ENCODE data around the gene CENPH.
"Not testable (repeated sequence)": the region's sequence is repeated elsewhere in the genome, so short reads cannot be mapped to it uniquely, and the experiment has no call there.

CENPH gene

GRCh38 chr5:69220833-69221232, 31.4 kb downstream of the CENPH start:
- DNase-seq (ENCODE audit: low read depth in 1 of 2, low spot score in 1 of 2); H3K27ac ChIP-seq (replicated peaks); H3K4me3 ChIP-seq (replicated peaks; ENCODE audit: insufficient read depth, low read length); H3K27me3 ChIP-seq (ENCODE audit: insufficient read depth, poor library complexity, severe bottlenecking): not testable (repeated sequence)

GRCh38 chr5:69224520-69224919, 35.1 kb downstream of the CENPH start:
- Histone ChIP-seq H3K27me3 (ENCODE audit: insufficient read depth, poor library complexity, severe bottlenecking) (no peaks in the 10 kb centered on the region), H3K27ac (replicated peaks) (no peak overlapping the region), H3K4me3 (replicated peaks; ENCODE audit: insufficient read depth, low read length) (no peak overlapping the region)
- DNase-seq (ENCODE audit: low read depth in 1 of 2, low spot score in 1 of 2): no peak
- TF ChIP-seq REST (IDR thresholded peaks at IDR 0.05; ENCODE audit: insufficient replicate concordance, low read depth) (no peak), CTCF (IDR thresholded peaks at IDR 0.05; ENCODE audit: insufficient read depth, low read length) (no peak), SPI1 (IDR thresholded peaks at IDR 0.05; ENCODE audit: borderline replicate concordance, low read depth) (no peak), GABPA (IDR thresholded peaks at IDR 0.05; ENCODE audit: low read depth) (no peak), POLR2AphosphoS5 (IDR thresholded peaks at IDR 0.05; ENCODE audit: low read depth) (no peak)

- Histone ChIP-seq H3K27ac (replicated peaks) (no peak overlapping the region), H3K27me3 (ENCODE audit: insufficient read depth, poor library complexity, severe bottlenecking) (no peaks in the 10 kb centered on the region), H3K4me3 (replicated peaks; ENCODE audit: insufficient read depth, low read length) (no peak overlapping the region)
- TF ChIP-seq CTCF (IDR thresholded peaks at IDR 0.05; ENCODE audit: insufficient read depth, low read length) (no peak), POLR2AphosphoS5 (IDR thresholded peaks at IDR 0.05; ENCODE audit: low read depth) (no peak), GABPA (IDR thresholded peaks at IDR 0.05; ENCODE audit: low read depth) (no peak), SPI1 (IDR thresholded peaks at IDR 0.05; ENCODE audit: borderline replicate concordance, low read depth) (no peak), REST (IDR thresholded peaks at IDR 0.05; ENCODE audit: insufficient replicate concordance, low read depth) (no peak)
- no peak for DNase-seq (ENCODE audit: low read depth in 1 of 2, low spot score in 1 of 2)
Measured at GRCh38 chr5:69225860-69226259, 36.5 kb downstream of the CENPH start.

- DNase-seq (ENCODE audit: low read depth in 1 of 2, low spot score in 1 of 2): no peak
- H3K27me3 ChIP-seq (ENCODE audit: insufficient read depth, poor library complexity, severe bottlenecking): no peaks in the 10 kb centered on the region
- no peak overlapping the region for H3K4me3 ChIP-seq (replicated peaks; ENCODE audit: insufficient read depth, low read length)
- H3K27ac ChIP-seq (replicated peaks): no peak overlapping the region
- no peak for TF ChIP-seq POLR2AphosphoS5 (IDR thresholded peaks at IDR 0.05; ENCODE audit: low read depth)
- no peak for TF ChIP-seq CTCF (IDR thresholded peaks at IDR 0.05; ENCODE audit: insufficient read depth, low read length)
- no peak for TF ChIP-seq REST (IDR thresholded peaks at IDR 0.05; ENCODE audit: insufficient replicate concordance, low read depth)
- TF ChIP-seq SPI1 (IDR thresholded peaks at IDR 0.05; ENCODE audit: borderline replicate concordance, low read depth): no peak
- TF ChIP-seq GABPA (IDR thresholded peaks at IDR 0.05; ENCODE audit: low read depth): no peak
Measured at GRCh38 chr5:69230181-69230580, 40.8 kb downstream of the CENPH start.
